Smooth muscle cell (in vitro differentiated cells): ENCODE data around the gene LRRC55. TPM values are rescaled to one million over a fixed set of nuclear protein-coding genes. Genes with fewer than 3 reads are reported as not detected.

Experiments
- DNase-seq: peaks from one replicate; lab custom pipeline; 2025; ENCODE audit not compliant: unreplicated experiment; lab: John Stamatoyannopoulos, UW
- H2AFZ ChIP-seq: fragments of 200-600 bp; sonication (generic); 2 replicates; pipeline ENCODE4 v1.6.0; 2016; ENCODE audit warnings: antibody characterized with exemption, low read depth, mild to moderate bottlenecking
- H3F3A ChIP-seq: fragments of 200-600 bp; sonication (generic); 2 replicates; pipeline ENCODE4 v1.6.0; 2017; ENCODE audit warnings: antibody characterized with exemption, low read depth
- H3K27ac ChIP-seq: fragments of 200-600 bp; sonication (generic); 2 replicates; pipeline ENCODE4 v1.5.1; 2016; ENCODE audit warnings: low read depth, mild to moderate bottlenecking
- H3K27me3 ChIP-seq: fragments of 200-600 bp; sonication (generic); 2 replicates; pipeline ENCODE4 v1.6.1; 2016; ENCODE audit warnings: low read depth, mild to moderate bottlenecking
- H3K36me3 ChIP-seq: fragments of 200-600 bp; sonication (generic); 2 replicates; pipeline ENCODE4 v1.5.1; 2016; ENCODE audit warnings: low read depth
- H3K4me1 ChIP-seq: fragments of 200-600 bp; sonication (generic); 2 replicates; pipeline ENCODE4 v1.5.1; 2016; ENCODE audit warnings: low read depth
- H3K4me2 ChIP-seq: fragments of 200-600 bp; sonication (generic); 2 replicates; pipeline ENCODE4 v1.6.0; 2016; ENCODE audit warnings: mild to moderate bottlenecking
- H3K4me3 ChIP-seq: fragments of 200-600 bp; sonication (generic); 2 replicates; pipeline ENCODE4 v1.5.1; 2016; ENCODE audit warnings: mild to moderate bottlenecking
- H3K79me2 ChIP-seq: fragments of 200-600 bp; sonication (generic); 2 replicates; pipeline ENCODE4 v1.6.0; 2016; ENCODE audit warnings: low read depth, mild to moderate bottlenecking
- H3K9ac ChIP-seq: fragments of 200-600 bp; sonication (generic); 2 replicates; pipeline ENCODE4 v1.6.0; 2016; ENCODE audit warnings: low read depth
- H3K9me3 ChIP-seq: fragments of 200-600 bp; sonication (generic); replicated peaks from 2 replicates; pipeline ENCODE4 v1.5.1; 2016; ENCODE audit warnings: low read depth
- H4K20me1 ChIP-seq: fragments of 200-600 bp; sonication (generic); 2 replicates; pipeline ENCODE4 v1.6.0; 2016; ENCODE audit warnings: low read depth
- CTCF ChIP-seq: fragments of 200-600 bp; sonication (generic); IDR thresholded peaks from 2 replicates; pipeline ENCODE4 v1.5.1; 2017; ENCODE audit warnings: borderline replicate concordance, mild to moderate bottlenecking, antibody characterized with exemption; ENCODE audit not compliant: insufficient read depth, poor library complexity, severe bottlenecking
- WGBS: methylation state at CpG from one replicate; pipeline ENCODE4 v1.1.7; 2016; ENCODE audit warnings: low lambda C conversion rate; 5-methylcytosine and 5-hydroxymethylcytosine counted together
- polyA plus RNA-seq: library from polyadenylated mRNA; unstranded; fragments of >200 nt; fragmentation: Nextera tagmentation; extraction: Ambion mirVana; gene quantifications from 2 replicates; pipeline ENCODE4 v1.2.1, GENCODE V29; 2016
- total RNA-seq: library from RNA; depleted of rRNA; stranded (reverse); fragments of >200 nt; gene quantifications from 2 replicates; pipeline ENCODE4 v1.2.3, GENCODE V29; 2014

The LRRC55 gene
- total and polyA plus RNA-seq, 2 experiments from 2014 or later = 0.10 TPM; not detected in 1

DNA sequence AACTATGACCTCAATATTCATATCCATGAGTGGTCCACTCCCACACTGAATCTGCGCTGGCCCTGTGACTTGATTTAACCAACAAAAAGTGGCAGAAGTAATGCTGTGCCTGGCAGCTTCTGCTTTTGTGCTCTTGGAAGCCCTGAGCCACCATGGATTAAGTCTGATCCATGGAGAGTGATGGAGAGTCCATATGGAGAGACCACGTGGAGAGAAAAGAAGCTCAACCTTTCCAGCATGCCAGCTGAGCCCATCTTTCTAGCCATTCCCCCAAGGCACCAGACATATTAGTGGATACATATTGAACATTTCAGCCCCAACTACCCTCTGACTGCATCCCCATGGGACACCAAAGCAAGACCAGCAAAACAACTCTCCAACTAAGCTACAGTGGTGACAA is 16.0 kb downstream of the LRRC55 start:
- Histone ChIP-seq H3K4me1 (peaks cover 1% of the 10 kb centered on the region), H3K4me3 (no peak overlapping the region), H3K79me2 (no peaks in the 10 kb centered on the region), H3K27ac (no peak overlapping the region), H4K20me1 (no peaks in the 10 kb centered on the region), H3F3A (no peaks in the 10 kb centered on the region), H3K4me2 (no peak overlapping the region), H3K27me3 (no peaks in the 10 kb centered on the region), H3K9me3 (no peaks in the 10 kb centered on the region), H3K36me3 (no peaks in the 10 kb centered on the region), H3K9ac (no peak overlapping the region), H2AFZ (no peak overlapping the region)
- DNase-seq = no peak
- no peak for TF ChIP-seq CTCF
- WGBS = 84% methylated on average over 2 of the region's 2 CpGs

- 86% methylated on average over 9 of the region's 11 CpGs for WGBS
- peaks cover 11% of the 10 kb centered on the region for H3K4me1 ChIP-seq
- no peaks in the 10 kb centered on the region for H3K9me3 ChIP-seq
- H3K4me2 ChIP-seq = no peak overlapping the region
- H3K36me3 ChIP-seq = no peaks in the 10 kb centered on the region
- no peaks in the 10 kb centered on the region for H3K27me3 ChIP-seq
- no peak overlapping the region for H2AFZ ChIP-seq
- no peaks in the 10 kb centered on the region for H4K20me1 ChIP-seq
- H3F3A ChIP-seq = no peaks in the 10 kb centered on the region
- H3K79me2 ChIP-seq = no peaks in the 10 kb centered on the region
- H3K27ac ChIP-seq = no peak overlapping the region
- H3K4me3 ChIP-seq = no peak overlapping the region
- no peak for TF ChIP-seq CTCF
- DNase-seq = no peak
- no peak overlapping the region for H3K9ac ChIP-seq
Observed at GRCh38 chr11:57199330-57199729, 17.6 kb downstream of the LRRC55 start.

DNA sequence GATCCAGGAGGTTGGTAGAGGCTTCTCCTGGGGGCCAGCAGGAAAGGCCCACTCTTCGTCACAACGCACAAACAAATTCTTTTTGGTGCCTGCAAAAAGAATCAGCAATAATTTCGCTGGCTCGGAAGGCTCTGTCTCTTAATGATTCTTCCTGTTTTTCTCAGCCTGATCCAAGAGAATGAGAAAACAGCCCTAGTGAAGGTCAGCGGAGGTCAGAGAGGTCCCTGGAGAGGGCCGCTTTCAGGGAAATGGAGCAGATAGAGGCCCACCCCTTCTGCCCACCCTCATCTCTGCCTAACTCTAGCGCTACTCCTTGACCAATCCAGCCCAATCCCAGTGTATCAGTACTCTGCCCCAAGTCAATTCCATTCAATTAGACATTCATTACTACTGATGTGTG is 19.2 kb downstream of the LRRC55 start:
- Histone ChIP-seq H3K4me1 (peaks cover 16% of the 10 kb centered on the region), H3K27me3 (no peaks in the 10 kb centered on the region), H4K20me1 (no peaks in the 10 kb centered on the region), H3K36me3 (no peaks in the 10 kb centered on the region), H3K27ac (no peak overlapping the region), H3K79me2 (no peaks in the 10 kb centered on the region), H2AFZ (no peak overlapping the region), H3F3A (no peaks in the 10 kb centered on the region), H3K9ac (no peak overlapping the region), H3K4me3 (no peak overlapping the region), H3K4me2 (no peak overlapping the region), H3K9me3 (no peaks in the 10 kb centered on the region)
- no peak for DNase-seq
- no peak for TF ChIP-seq CTCF
- WGBS = 95% methylated on average over 7 of the region's 7 CpGs

GRCh38 chr11:57202281-57202680 is 20.5 kb downstream of the LRRC55 start:
- WGBS = 97% methylated on average over 10 of the region's 10 CpGs
- no peaks in the 10 kb centered on the region for H4K20me1 ChIP-seq
- no peaks in the 10 kb centered on the region for H3K27me3 ChIP-seq
- H3K36me3 ChIP-seq = no peaks in the 10 kb centered on the region
- H3K79me2 ChIP-seq = no peaks in the 10 kb centered on the region
- no peak overlapping the region for H3K9ac ChIP-seq
- H3K4me1 ChIP-seq = peaks cover 16% of the 10 kb centered on the region
- H3K4me2 ChIP-seq = no peak overlapping the region
- no peak for TF ChIP-seq CTCF
- no peak overlapping the region for H3K4me3 ChIP-seq
- H2AFZ ChIP-seq = no peak overlapping the region
- no peaks in the 10 kb centered on the region for H3F3A ChIP-seq
- no peak overlapping the region for H3K27ac ChIP-seq
- H3K9me3 ChIP-seq = no peaks in the 10 kb centered on the region
- DNase-seq = no peak
